ENCODE data around the gene MACROD2. TPM values are rescaled to one million over a fixed set of nuclear protein-coding genes. Genes with fewer than 3 reads are reported as not detected.

The MACROD2 gene
- total RNA-seq, 4 donors from 2014 or later: 2.1 to 28.1 (median 12.6) TPM

- Histone ChIP-seq H3K36me3 (no peaks in the 10 kb centered on the region), H3K27me3 (no peaks in the 10 kb centered on the region), H3K4me1 (peaks cover 0 to 4% of the 10 kb centered on the region in 2 donors), H3K9me3 (no peaks in the 10 kb centered on the region), H3K27ac (no peak overlapping the region), H3K4me3 (no peak overlapping the region)
- TF ChIP-seq POLR2A (IDR thresholded peaks at IDR 0.05): no peak
- no peak for TF ChIP-seq CTCF (IDR thresholded peaks at IDR 0.05)
- intact Hi-C loops (cut with DNase I; ENCODE audit: low total_unique reads): no loop called here
- no peak for DNase-seq
Observed at GRCh38 chr20:14992961-14993360, 997.6 kb downstream of the MACROD2 start.

GRCh38 chr20:14996883-14997672, 1001.8 kb downstream of the MACROD2 start:
- no peak for DNase-seq
- Histone ChIP-seq H3K36me3 (no peaks in the 10 kb centered on the region), H3K27ac (no peak overlapping the region), H3K4me1 (peaks cover 0 to 4% of the 10 kb centered on the region in 2 donors), H3K9me3 (no peaks in the 10 kb centered on the region), H3K4me3 (no peak overlapping the region), H3K27me3 (no peaks in the 10 kb centered on the region)
- no peak for TF ChIP-seq POLR2A (IDR thresholded peaks at IDR 0.05)
- TF ChIP-seq CTCF (IDR thresholded peaks at IDR 0.05): no peak
- intact Hi-C loops (cut with DNase I; ENCODE audit: low total_unique reads): no loop called here

GRCh38 chr20:14997791-14998190, 1002.5 kb downstream of the MACROD2 start:
- H3K36me3 ChIP-seq: no peaks in the 10 kb centered on the region
- H3K4me3 ChIP-seq: no peak overlapping the region
- no peak for TF ChIP-seq CTCF (IDR thresholded peaks at IDR 0.05)
- no peak for TF ChIP-seq POLR2A (IDR thresholded peaks at IDR 0.05)
- H3K9me3 ChIP-seq: no peaks in the 10 kb centered on the region
- peaks cover 0 to 4% of the 10 kb centered on the region in 2 donors for H3K4me1 ChIP-seq
- intact Hi-C loops (cut with DNase I; ENCODE audit: low total_unique reads): no loop called here
- H3K27me3 ChIP-seq: no peaks in the 10 kb centered on the region
- DNase-seq: no peak
- no peak overlapping the region for H3K27ac ChIP-seq

GRCh38 chr20:15005300-15005986, 1010.1 kb downstream of the MACROD2 start:
- no peak overlapping the region for H3K27ac ChIP-seq
- no peaks in the 10 kb centered on the region for H3K36me3 ChIP-seq
- H3K9me3 ChIP-seq: no peaks in the 10 kb centered on the region
- TF ChIP-seq POLR2A (IDR thresholded peaks at IDR 0.05): no peak
- TF ChIP-seq CTCF (IDR thresholded peaks at IDR 0.05): no peak
- no peak for DNase-seq
- no peaks in the 10 kb centered on the region for H3K4me1 ChIP-seq
- intact Hi-C loops (cut with DNase I; ENCODE audit: low total_unique reads): no loop called here
- H3K27me3 ChIP-seq: no peaks in the 10 kb centered on the region
- H3K4me3 ChIP-seq: no peak overlapping the region

- no peaks in the 10 kb centered on the region for H3K36me3 ChIP-seq
- no peak for TF ChIP-seq POLR2A (IDR thresholded peaks at IDR 0.05)
- TF ChIP-seq CTCF (IDR thresholded peaks at IDR 0.05): no peak
- no peaks in the 10 kb centered on the region for H3K27me3 ChIP-seq
- intact Hi-C loops (cut with DNase I; ENCODE audit: low total_unique reads): no loop called here
- no peaks in the 10 kb centered on the region for H3K4me1 ChIP-seq
- no peak overlapping the region for H3K4me3 ChIP-seq
- DNase-seq: no peak
- H3K9me3 ChIP-seq: no peaks in the 10 kb centered on the region
- no peak overlapping the region for H3K27ac ChIP-seq
Observed at GRCh38 chr20:15011631-15012030, 1016.3 kb downstream of the MACROD2 start.

All from uterus (tissue), 4 donors.